PFSK-1 (cell line): ENCODE measurements around the gene LINGO1.

Experiments used
- FOXP2 ChIP-seq: optimal IDR thresholded peaks from 2 replicates; pipeline ENCODE3; 2011; ENCODE audit warnings: borderline replicate concordance, control low read depth, inconsistent platforms; ENCODE audit not compliant: insufficient read depth; ENCODE audit errors: extremely low read length, extremely low read depth
- POLR2AphosphoS5 ChIP-seq: IDR thresholded peaks from 2 replicates; pipeline ENCODE4 v1.6.1; 2012; ENCODE audit warnings: low read depth, mild to moderate bottlenecking, control low read depth, low read length, moderate library complexity
- SIN3A ChIP-seq: IDR thresholded peaks from 2 replicates; pipeline ENCODE4 v1.6.1; 2012; ENCODE audit warnings: mild to moderate bottlenecking, low read length, moderate library complexity, borderline replicate concordance; ENCODE audit not compliant: insufficient read depth
- TAF1 ChIP-seq: IDR thresholded peaks from 2 replicates; pipeline ENCODE4 v1.6.1; 2012; ENCODE audit warnings: low read length, control low read depth, borderline replicate concordance; ENCODE audit not compliant: insufficient read depth

DNA sequence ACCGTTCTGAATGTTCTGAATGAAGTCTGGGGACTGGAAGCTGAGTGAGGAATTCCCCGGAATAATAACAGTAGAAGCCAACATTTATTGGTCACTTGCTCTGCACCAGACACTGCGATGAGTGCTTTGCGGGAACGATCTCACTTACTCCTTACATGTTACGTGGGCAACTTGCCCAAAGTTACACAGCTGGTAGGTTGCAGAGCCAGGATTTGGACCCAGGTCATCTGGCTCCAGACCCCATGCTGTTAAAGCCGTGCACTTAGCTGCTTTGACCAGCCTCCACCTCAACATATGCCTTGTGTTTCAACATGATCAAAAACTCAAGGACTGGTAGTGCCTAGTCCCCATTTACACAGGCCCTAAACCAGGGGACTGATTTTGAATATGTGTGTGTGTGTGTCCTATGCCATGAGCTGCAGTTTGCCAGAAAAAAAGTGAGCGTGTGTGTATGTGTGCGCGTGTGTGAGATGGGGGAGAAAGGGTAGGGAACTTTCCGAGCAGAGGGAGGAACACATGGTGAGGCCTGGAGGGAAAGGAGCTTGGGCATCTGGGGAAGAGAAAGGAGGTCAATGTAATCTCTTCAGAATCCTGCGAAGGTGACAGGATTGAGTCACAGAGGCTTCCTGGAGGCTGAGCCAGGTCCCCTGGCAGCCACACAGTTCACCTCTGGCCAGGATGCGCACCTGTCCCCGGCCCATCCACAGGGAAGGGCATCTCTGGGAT lies 28.9 kb downstream of the LINGO1 start:
- TF ChIP-seq FOXP2 (no peak), POLR2AphosphoS5 (no peak), TAF1 (no peak), SIN3A (no peak)
